Thoracic aorta (tissue), 2 donors: Measurements from ENCODE around the gene JAKMIP3. TPM values are rescaled to one million over a fixed set of nuclear protein-coding genes. Genes with fewer than 3 reads are reported as not detected.

Source experiments
- ATAC-seq: fragments of 150-250 bp; one replicate; pipeline ENCODE4 v1.8.0; 2017; ENCODE audit warnings: low read depth; ENCODE audit not compliant: insufficient number of reproducible peaks, low FRiP score
- DNase-seq: peaks from one replicate; pipeline ENCODE4 v3.0.0-alpha.2; 2020; ENCODE audit warnings: low spot score
- H3K27ac ChIP-seq, 2 donors: fragments of 200-600 bp; sonication (generic); 1 replicate in 1 of 2; 2 replicates in 1 of 2; pipeline ENCODE4 v1.5.1; 2016; ENCODE audit warnings: mild to moderate bottlenecking in 2 of 2, moderate library complexity in 2 of 2
- H3K27me3 ChIP-seq: fragments of 200-600 bp; sonication (generic); replicated peaks from 2 replicates; pipeline ENCODE4 v1.6.0; 2016; ENCODE audit warnings: mild to moderate bottlenecking; ENCODE audit not compliant: insufficient read depth
- H3K36me3 ChIP-seq: fragments of 200-600 bp; sonication (generic); one replicate; pipeline ENCODE4 v1.5.1; 2016
- H3K4me1 ChIP-seq, 2 donors: fragments of 200-600 bp; sonication (generic); 1 replicate in 1 of 2; 2 replicates in 1 of 2; pipeline versions ENCODE4 v1.5.1 to v1.6.0; 2016; ENCODE audit warnings: low read depth in 2 of 2, mild to moderate bottlenecking in 1 of 2; ENCODE audit not compliant: control insufficient read depth in 1 of 2
- H3K4me3 ChIP-seq: fragments of 200-600 bp; sonication (generic); 2 replicates; pipeline ENCODE4 v1.5.1; 2016; ENCODE audit warnings: mild to moderate bottlenecking
- H3K9me3 ChIP-seq: fragments of 200-600 bp; sonication (generic); 2 replicates; pipeline ENCODE4 v1.5.1; 2016
- CTCF ChIP-seq: fragments of 200-600 bp; sonication (generic); IDR thresholded peaks from one replicate; pipeline ENCODE4 v1.5.1; 2019; ENCODE audit warnings: antibody characterized with exemption
- total RNA-seq, 2 donors: library from RNA; depleted of rRNA; stranded (reverse); fragments of >200 nt; gene quantifications; one replicate each; pipeline versions ENCODE4 v1.1.0 to v1.2.3, GENCODE V29; 2016

The JAKMIP3 gene
- total RNA-seq, 2 donors from 2014 or later, result 0.42 to 1.4 TPM

- Histone ChIP-seq H3K4me1 (no peaks in the 10 kb centered on the region), H3K9me3 (no peaks in the 10 kb centered on the region), H3K27ac (no peak overlapping the region), H3K36me3 (no peaks in the 10 kb centered on the region), H3K27me3 (no peaks in the 10 kb centered on the region), H3K4me3 (no peak overlapping the region)
- ATAC-seq (no peak), DNase-seq (no peak)
- no peak for TF ChIP-seq CTCF
Observed at GRCh38 chr10:132102717-132103110, 37.0 kb downstream of the JAKMIP3 start.

GRCh38 chr10:132103116-132103910, 37.6 kb downstream of the JAKMIP3 start:
- H3K4me1 ChIP-seq, result no peaks in the 10 kb centered on the region
- no peaks in the 10 kb centered on the region for H3K27me3 ChIP-seq
- H3K36me3 ChIP-seq, result no peaks in the 10 kb centered on the region
- DNase-seq (no peak), ATAC-seq (no peak)
- no peak for TF ChIP-seq CTCF
- no peaks in the 10 kb centered on the region for H3K9me3 ChIP-seq
- no peak overlapping the region for H3K27ac ChIP-seq
- no peak overlapping the region for H3K4me3 ChIP-seq

GRCh38 chr10:132104062-132104461, 38.3 kb downstream of the JAKMIP3 start:
- no peaks in the 10 kb centered on the region for H3K27me3 ChIP-seq
- no peaks in the 10 kb centered on the region for H3K4me1 ChIP-seq
- ATAC-seq, result no peak
- DNase-seq, result no peak
- H3K9me3 ChIP-seq, result no peaks in the 10 kb centered on the region
- no peak overlapping the region for H3K4me3 ChIP-seq
- no peak overlapping the region for H3K27ac ChIP-seq
- H3K36me3 ChIP-seq, result no peaks in the 10 kb centered on the region
- TF ChIP-seq CTCF, result no peak

GRCh38 chr10:132104471-132105301, 38.9 kb downstream of the JAKMIP3 start:
- Histone ChIP-seq H3K36me3 (no peaks in the 10 kb centered on the region), H3K9me3 (no peaks in the 10 kb centered on the region), H3K4me3 (no peak overlapping the region), H3K4me1 (no peaks in the 10 kb centered on the region), H3K27ac (no peak overlapping the region), H3K27me3 (no peaks in the 10 kb centered on the region)
- DNase-seq, result no peak
- TF ChIP-seq CTCF, result no peak
- no peak for ATAC-seq

- Histone ChIP-seq H3K4me3 (no peak overlapping the region), H3K9me3 (no peaks in the 10 kb centered on the region), H3K27ac (no peak overlapping the region), H3K27me3 (no peaks in the 10 kb centered on the region), H3K36me3 (no peaks in the 10 kb centered on the region), H3K4me1 (no peaks in the 10 kb centered on the region)
- no peak for ATAC-seq
- no peak for DNase-seq
- no peak for TF ChIP-seq CTCF
Observed at GRCh38 chr10:132105302-132105995, 39.7 kb downstream of the JAKMIP3 start.
